ENCODE data around the gene MYCBP2.

GRCh38 chr13:77350811-77351210 is 23.9 kb upstream of the MYCBP2 start:
- TF ChIP-seq CTCF (IDR thresholded peaks at IDR 0.05; ENCODE audit: low read length) (no peak), EZH2 (optimal IDR thresholded peaks at IDR 0.05; ENCODE audit: low read depth, low read length) (no peak), EZH2phosphoT487 (IDR thresholded peaks at IDR 0.05; ENCODE audit: low read length) (no peak)

Measured in MM.1S (cell line).